ENCODE measurements around the gene LGR4.

DNA sequence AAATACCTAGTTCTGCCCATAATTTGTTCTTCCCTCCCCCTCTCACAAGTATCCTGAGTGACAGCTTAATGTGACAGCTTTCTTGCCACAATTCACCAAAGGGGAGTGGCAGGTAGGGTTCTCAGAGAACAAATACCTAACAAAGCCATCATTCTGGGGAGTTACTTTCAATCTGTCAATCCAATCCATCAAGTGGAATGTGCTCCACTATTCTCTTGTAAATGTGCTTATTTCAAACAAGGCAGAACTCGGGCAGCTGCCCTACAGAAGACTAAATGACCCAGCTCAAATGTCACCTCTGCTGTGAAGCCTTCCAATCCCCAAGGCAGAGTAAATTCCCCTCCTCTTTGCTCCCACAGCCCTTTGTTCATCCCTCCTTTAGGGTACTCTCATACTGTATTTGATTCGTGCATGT, 27.8 kb downstream of the LGR4 start:
- TF ChIP-seq, protein P1, sequence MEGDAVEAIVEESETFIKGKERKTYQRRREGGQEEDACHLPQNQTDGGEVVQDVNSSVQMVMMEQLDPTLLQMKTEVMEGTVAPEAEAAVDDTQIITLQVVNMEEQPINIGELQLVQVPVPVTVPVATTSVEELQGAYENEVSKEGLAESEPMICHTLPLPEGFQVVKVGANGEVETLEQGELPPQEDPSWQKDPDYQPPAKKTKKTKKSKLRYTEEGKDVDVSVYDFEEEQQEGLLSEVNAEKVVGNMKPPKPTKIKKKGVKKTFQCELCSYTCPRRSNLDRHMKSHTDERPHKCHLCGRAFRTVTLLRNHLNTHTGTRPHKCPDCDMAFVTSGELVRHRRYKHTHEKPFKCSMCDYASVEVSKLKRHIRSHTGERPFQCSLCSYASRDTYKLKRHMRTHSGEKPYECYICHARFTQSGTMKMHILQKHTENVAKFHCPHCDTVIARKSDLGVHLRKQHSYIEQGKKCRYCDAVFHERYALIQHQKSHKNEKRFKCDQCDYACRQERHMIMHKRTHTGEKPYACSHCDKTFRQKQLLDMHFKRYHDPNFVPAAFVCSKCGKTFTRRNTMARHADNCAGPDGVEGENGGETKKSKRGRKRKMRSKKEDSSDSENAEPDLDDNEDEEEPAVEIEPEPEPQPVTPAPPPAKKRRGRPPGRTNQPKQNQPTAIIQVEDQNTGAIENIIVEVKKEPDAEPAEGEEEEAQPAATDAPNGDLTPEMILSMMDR (conservative IDR thresholded peaks at IDR 0.05; ENCODE audit: low read length), result no peak
- no peak for TF ChIP-seq EZH2phosphoT487 (IDR thresholded peaks at IDR 0.05; ENCODE audit: borderline replicate concordance, low read depth, low read length)

Data from OCI-LY7 (cell line).